Stimulated activated CD4-positive, alpha-beta T cell treated with anti-CD3 and anti-CD28 coated beads, Interleukin-15, amount 100 ng/mL, for 48 hours (primary cell): ENCODE measurements around the gene DERA.
"Not testable (repeated sequence)": the region's sequence is repeated elsewhere in the genome, so short reads cannot be mapped to it uniquely, and the experiment has no call there.

ENCODE experiments used
- DNase-seq, 2 donors: peaks; one replicate each; pipeline ENCODE4 v3.0.0-alpha.2; 2020; ENCODE audit warnings: low read depth in 2 of 2

The DERA gene

GRCh38 chr12:15904378-15904920 lies 6.7 kb upstream of the DERA start:
- DNase-seq: no peak

GRCh38 chr12:15910468-15910863 lies 666 bp upstream of the DERA start:
- no peak for DNase-seq

GRCh38 chr12:15911931-15912330 lies 799 bp downstream of the DERA start:
- DNase-seq: not testable (repeated sequence)

GRCh38 chr12:15914131-15914530 lies 3.0 kb downstream of the DERA start:
- not testable (repeated sequence) for DNase-seq

- no peak for DNase-seq
Measured at GRCh38 chr12:15918066-15918465, 6.9 kb downstream of the DERA start.

GRCh38 chr12:15919418-15919817 lies 8.3 kb downstream of the DERA start:
- no peak for DNase-seq

- no peak for DNase-seq
Measured at GRCh38 chr12:15924956-15925355, 13.8 kb downstream of the DERA start.

- DNase-seq: no peak
Measured at GRCh38 chr12:15928346-15928745, 17.2 kb downstream of the DERA start.

- no peak for DNase-seq
Measured at GRCh38 chr12:15928870-15929571, 17.9 kb downstream of the DERA start.

GRCh38 chr12:15931590-15932053 lies 20.5 kb downstream of the DERA start:
- DNase-seq: no peak

- no peak for DNase-seq
Measured at GRCh38 chr12:15932327-15932726, 21.2 kb downstream of the DERA start.

- no peak for DNase-seq
Measured at GRCh38 chr12:15932971-15933370, 21.8 kb downstream of the DERA start.

GRCh38 chr12:15933751-15934150 lies 22.6 kb downstream of the DERA start:
- DNase-seq: no peak

GRCh38 chr12:15936751-15937150 lies 25.6 kb downstream of the DERA start:
- DNase-seq: no peak

GRCh38 chr12:15937902-15938301 lies 26.8 kb downstream of the DERA start:
- no peak for DNase-seq

- DNase-seq: no peak
Measured at GRCh38 chr12:15939111-15939510, 28.0 kb downstream of the DERA start.

- no peak for DNase-seq
Measured at GRCh38 chr12:15942475-15942874, 31.3 kb downstream of the DERA start.

- DNase-seq: not testable (repeated sequence)
Measured at GRCh38 chr12:15943519-15943918, 32.4 kb downstream of the DERA start.

GRCh38 chr12:15948461-15948860 lies 37.3 kb downstream of the DERA start:
- not testable (repeated sequence) for DNase-seq

- no peak for DNase-seq
Measured at GRCh38 chr12:15955281-15955680, 44.1 kb downstream of the DERA start.

- DNase-seq: no peak
Measured at GRCh38 chr12:15956010-15956409, 44.9 kb downstream of the DERA start.

- no peak for DNase-seq
Measured at GRCh38 chr12:15956413-15957185, 45.5 kb downstream of the DERA start.

GRCh38 chr12:15962760-15963159 lies 51.6 kb downstream of the DERA start:
- no peak for DNase-seq
